IMR-90 (cell line): ENCODE measurements around the gene CATSPER1.

Source experiments
- CTCF ChIP-seq: conservative IDR thresholded peaks from 2 replicates; pipeline ENCODE4 v1.5.1; 2012; ENCODE audit warnings: mild to moderate bottlenecking, low read depth, low read length, improper control_type of control experiment
- ELK1 ChIP-seq: fragments of 150-350 bp; IDR thresholded peaks from 2 replicates; pipeline ENCODE4 v1.6.1; 2016; ENCODE audit warnings: low read depth, mild to moderate bottlenecking, low read length, moderate library complexity, borderline replicate concordance
- FOS ChIP-seq: fragments of 150-350 bp; IDR thresholded peaks from 2 replicates; pipeline ENCODE4 v1.6.1; 2016; ENCODE audit warnings: low read depth, low read length
- MXI1 ChIP-seq: IDR thresholded peaks from 2 replicates; pipeline ENCODE4 v1.6.1; 2012; ENCODE audit warnings: low read depth, mild to moderate bottlenecking, low read length, moderate library complexity, borderline replicate concordance
- POLR2A ChIP-seq: IDR thresholded peaks from 2 replicates; pipeline ENCODE4 v1.6.1; 2012; ENCODE audit warnings: mild to moderate bottlenecking, low read depth, low read length
- RAD21 ChIP-seq: IDR thresholded peaks from 2 replicates; pipeline ENCODE4 v1.6.1; 2012; ENCODE audit warnings: low read length, improper control_type of control experiment
- RCOR1 ChIP-seq: IDR thresholded peaks from 2 replicates; pipeline ENCODE4 v1.6.1; 2012; ENCODE audit warnings: mild to moderate bottlenecking, low read length, improper control_type of control experiment; ENCODE audit not compliant: insufficient replicate concordance
- RFX5 ChIP-seq: IDR thresholded peaks from 2 replicates; pipeline ENCODE4 v1.8.0; 2012; ENCODE audit warnings: low read depth, mild to moderate bottlenecking, low read length, moderate library complexity
- SMC3 ChIP-seq: fragments of 150-350 bp; IDR thresholded peaks from 2 replicates; pipeline ENCODE4 v1.6.1; 2016; ENCODE audit warnings: low read depth, mild to moderate bottlenecking, antibody characterized with exemption, low read length, moderate library complexity
- USF2 ChIP-seq: fragments of 150-350 bp; IDR thresholded peaks from 2 replicates; pipeline ENCODE4 v1.6.1; 2017; ENCODE audit warnings: mild to moderate bottlenecking, antibody characterized with exemption, low read length, low read depth

GRCh38 chr11:66064571-66064970, 38.3 kb upstream of the CATSPER1 start:
- no peak for TF ChIP-seq CTCF
- TF ChIP-seq POLR2A = no peak
- no peak for TF ChIP-seq MXI1
- no peak for TF ChIP-seq FOS
- TF ChIP-seq RAD21 = no peak
- TF ChIP-seq RFX5 = no peak
- no peak for TF ChIP-seq SMC3
- TF ChIP-seq USF2 = no peak
- TF ChIP-seq ELK1 = no peak
- TF ChIP-seq RCOR1 = no peak
